H1 (cell line): ENCODE data around the gene BIK. TPM values are rescaled to one million over a fixed set of nuclear protein-coding genes. Genes with fewer than 3 reads are reported as not detected.

Experiments
- SP1 ChIP-seq: IDR thresholded peaks from 2 replicates; pipeline ENCODE4 v1.6.1; 2011; ENCODE audit warnings: low read depth, low read length
- polyA plus RNA-seq, 7 experiments: library from polyadenylated mRNA; depleted of rRNA in 3 of 7; stranded (reverse) in 5 of 7; unstranded in 2 of 7; fragments of >200 nt in 5 of 7; fragments of 200-250 nt in 2 of 7; gene quantifications; 1 replicate in 5 of 7; 2 replicates in 1 of 7; 4 replicates in 1 of 7; pipeline versions ENCODE4 v1.2.1 to v1.2.3, GENCODE V29; 2011 to 2013; ENCODE audit warnings: missing spikeins in 2 of 7, mixed read lengths in 2 of 7
- total RNA-seq: library from RNA; stranded (reverse); fragmentation: NEBNext Ultra II Directional; extraction: Animal tissue kit (Norgen Biotek cat#: 25700); gene quantifications from 2 replicates; pipeline ENCODE4 v1.2.1, GENCODE V29; 2021
- TF ChIP-seq, protein P1 (sequence below): fragments of 300-600 bp; sonication (generic); IDR thresholded peaks from 2 replicates; pipeline ENCODE4 v1.7.1; 2012; ENCODE audit warnings: low read length, moderate library complexity, mild to moderate bottlenecking, inconsistent platforms; ENCODE audit not compliant: insufficient replicate concordance

The BIK gene
- total and polyA plus RNA-seq, 2 of the 8 experiments (the other 6 are each of a cell fraction or from before 2014, with no cell fraction given): 3.3 to 5.5 TPM

DNA sequence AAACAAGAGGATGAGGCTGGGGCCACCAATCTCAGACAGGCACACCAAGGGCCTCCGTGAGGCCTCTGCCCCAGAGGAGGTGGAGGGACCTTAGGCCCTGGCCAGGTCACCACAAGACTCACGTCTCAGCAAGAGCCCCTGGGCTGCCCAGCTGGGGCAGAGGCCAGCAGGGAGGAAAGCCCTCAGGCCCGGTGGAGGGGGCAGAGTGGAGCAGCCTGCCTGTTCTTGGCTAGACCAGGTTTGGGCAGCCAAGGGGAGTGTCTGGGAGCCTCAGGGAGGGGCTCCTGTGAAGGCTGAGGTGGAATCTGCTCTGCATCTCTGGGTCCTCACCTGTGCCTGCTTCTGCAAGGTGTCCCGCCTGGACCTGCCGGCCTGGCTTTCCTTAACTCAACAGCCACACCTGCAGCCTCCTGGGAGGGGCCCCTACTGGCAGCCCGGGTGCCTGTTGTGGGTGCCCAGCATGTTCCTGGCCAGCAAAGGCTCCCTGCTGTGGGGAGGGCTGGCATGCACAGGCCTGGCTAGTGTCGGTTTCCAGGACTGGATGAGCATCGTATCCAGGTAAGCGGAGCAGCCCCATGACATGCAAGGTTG, 64.5 kb downstream of the BIK start (continued):
- TF ChIP-seq, protein P1, sequence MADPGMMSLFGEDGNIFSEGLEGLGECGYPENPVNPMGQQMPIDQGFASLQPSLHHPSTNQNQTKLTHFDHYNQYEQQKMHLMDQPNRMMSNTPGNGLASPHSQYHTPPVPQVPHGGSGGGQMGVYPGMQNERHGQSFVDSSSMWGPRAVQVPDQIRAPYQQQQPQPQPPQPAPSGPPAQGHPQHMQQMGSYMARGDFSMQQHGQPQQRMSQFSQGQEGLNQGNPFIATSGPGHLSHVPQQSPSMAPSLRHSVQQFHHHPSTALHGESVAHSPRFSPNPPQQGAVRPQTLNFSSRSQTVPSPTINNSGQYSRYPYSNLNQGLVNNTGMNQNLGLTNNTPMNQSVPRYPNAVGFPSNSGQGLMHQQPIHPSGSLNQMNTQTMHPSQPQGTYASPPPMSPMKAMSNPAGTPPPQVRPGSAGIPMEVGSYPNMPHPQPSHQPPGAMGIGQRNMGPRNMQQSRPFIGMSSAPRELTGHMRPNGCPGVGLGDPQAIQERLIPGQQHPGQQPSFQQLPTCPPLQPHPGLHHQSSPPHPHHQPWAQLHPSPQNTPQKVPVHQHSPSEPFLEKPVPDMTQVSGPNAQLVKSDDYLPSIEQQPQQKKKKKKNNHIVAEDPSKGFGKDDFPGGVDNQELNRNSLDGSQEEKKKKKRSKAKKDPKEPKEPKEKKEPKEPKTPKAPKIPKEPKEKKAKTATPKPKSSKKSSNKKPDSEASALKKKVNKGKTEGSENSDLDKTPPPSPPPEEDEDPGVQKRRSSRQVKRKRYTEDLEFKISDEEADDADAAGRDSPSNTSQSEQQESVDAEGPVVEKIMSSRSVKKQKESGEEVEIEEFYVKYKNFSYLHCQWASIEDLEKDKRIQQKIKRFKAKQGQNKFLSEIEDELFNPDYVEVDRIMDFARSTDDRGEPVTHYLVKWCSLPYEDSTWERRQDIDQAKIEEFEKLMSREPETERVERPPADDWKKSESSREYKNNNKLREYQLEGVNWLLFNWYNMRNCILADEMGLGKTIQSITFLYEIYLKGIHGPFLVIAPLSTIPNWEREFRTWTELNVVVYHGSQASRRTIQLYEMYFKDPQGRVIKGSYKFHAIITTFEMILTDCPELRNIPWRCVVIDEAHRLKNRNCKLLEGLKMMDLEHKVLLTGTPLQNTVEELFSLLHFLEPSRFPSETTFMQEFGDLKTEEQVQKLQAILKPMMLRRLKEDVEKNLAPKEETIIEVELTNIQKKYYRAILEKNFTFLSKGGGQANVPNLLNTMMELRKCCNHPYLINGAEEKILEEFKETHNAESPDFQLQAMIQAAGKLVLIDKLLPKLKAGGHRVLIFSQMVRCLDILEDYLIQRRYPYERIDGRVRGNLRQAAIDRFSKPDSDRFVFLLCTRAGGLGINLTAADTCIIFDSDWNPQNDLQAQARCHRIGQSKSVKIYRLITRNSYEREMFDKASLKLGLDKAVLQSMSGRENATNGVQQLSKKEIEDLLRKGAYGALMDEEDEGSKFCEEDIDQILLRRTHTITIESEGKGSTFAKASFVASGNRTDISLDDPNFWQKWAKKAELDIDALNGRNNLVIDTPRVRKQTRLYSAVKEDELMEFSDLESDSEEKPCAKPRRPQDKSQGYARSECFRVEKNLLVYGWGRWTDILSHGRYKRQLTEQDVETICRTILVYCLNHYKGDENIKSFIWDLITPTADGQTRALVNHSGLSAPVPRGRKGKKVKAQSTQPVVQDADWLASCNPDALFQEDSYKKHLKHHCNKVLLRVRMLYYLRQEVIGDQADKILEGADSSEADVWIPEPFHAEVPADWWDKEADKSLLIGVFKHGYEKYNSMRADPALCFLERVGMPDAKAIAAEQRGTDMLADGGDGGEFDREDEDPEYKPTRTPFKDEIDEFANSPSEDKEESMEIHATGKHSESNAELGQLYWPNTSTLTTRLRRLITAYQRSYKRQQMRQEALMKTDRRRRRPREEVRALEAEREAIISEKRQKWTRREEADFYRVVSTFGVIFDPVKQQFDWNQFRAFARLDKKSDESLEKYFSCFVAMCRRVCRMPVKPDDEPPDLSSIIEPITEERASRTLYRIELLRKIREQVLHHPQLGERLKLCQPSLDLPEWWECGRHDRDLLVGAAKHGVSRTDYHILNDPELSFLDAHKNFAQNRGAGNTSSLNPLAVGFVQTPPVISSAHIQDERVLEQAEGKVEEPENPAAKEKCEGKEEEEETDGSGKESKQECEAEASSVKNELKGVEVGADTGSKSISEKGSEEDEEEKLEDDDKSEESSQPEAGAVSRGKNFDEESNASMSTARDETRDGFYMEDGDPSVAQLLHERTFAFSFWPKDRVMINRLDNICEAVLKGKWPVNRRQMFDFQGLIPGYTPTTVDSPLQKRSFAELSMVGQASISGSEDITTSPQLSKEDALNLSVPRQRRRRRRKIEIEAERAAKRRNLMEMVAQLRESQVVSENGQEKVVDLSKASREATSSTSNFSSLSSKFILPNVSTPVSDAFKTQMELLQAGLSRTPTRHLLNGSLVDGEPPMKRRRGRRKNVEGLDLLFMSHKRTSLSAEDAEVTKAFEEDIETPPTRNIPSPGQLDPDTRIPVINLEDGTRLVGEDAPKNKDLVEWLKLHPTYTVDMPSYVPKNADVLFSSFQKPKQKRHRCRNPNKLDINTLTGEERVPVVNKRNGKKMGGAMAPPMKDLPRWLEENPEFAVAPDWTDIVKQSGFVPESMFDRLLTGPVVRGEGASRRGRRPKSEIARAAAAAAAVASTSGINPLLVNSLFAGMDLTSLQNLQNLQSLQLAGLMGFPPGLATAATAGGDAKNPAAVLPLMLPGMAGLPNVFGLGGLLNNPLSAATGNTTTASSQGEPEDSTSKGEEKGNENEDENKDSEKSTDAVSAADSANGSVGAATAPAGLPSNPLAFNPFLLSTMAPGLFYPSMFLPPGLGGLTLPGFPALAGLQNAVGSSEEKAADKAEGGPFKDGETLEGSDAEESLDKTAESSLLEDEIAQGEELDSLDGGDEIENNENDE: no peak
- no peak for TF ChIP-seq SP1
